Thyroid gland (tissue), 4 donors: ENCODE measurements around the gene CAPN1. TPM values are rescaled to one million over a fixed set of nuclear protein-coding genes. Genes with fewer than 3 reads are reported as not detected.

Source experiments
- DNase-seq, 2 donors: peaks; one replicate each; pipeline ENCODE4 v3.0.0-alpha.2; 2019
- H3K27ac ChIP-seq, 3 donors: fragments of 200-600 bp; sonication (generic); 1 replicate in 2 of 3; 2 replicates in 1 of 3; pipeline ENCODE4 v1.5.1; 2016 to 2019; ENCODE audit warnings: mild to moderate bottlenecking in 1 of 3, moderate library complexity in 1 of 3
- H3K27me3 ChIP-seq: fragments of 200-600 bp; sonication (generic); one replicate; pipeline ENCODE4 v1.5.1; 2019
- H3K36me3 ChIP-seq, 2 donors: fragments of 200-600 bp; sonication (generic); one replicate each; pipeline ENCODE4 v1.5.1; 2016 to 2019
- H3K4me1 ChIP-seq, 2 donors: fragments of 200-600 bp; sonication (generic); one replicate each; pipeline ENCODE4 v1.5.1; 2017 to 2019
- H3K4me3 ChIP-seq, 3 donors: fragments of 200-600 bp; sonication (generic); replicated peaks in 1 of 3; 1 replicate in 2 of 3; 2 replicates in 1 of 3; pipeline ENCODE4 v1.5.1; 2016; ENCODE audit warnings: mild to moderate bottlenecking in 1 of 3
- H3K9me3 ChIP-seq: fragments of 200-600 bp; sonication (generic); one replicate; pipeline ENCODE4 v1.5.1; 2017
- POLR2A ChIP-seq, 2 donors: fragments of 450-650 bp; IDR thresholded peaks; one replicate each; pipeline ENCODE4 v1.6.1; 2017; ENCODE audit warnings: antibody characterized with exemption in 2 of 2, mild to moderate bottlenecking in 2 of 2, moderate library complexity in 1 of 2
- WGBS, 2 donors: methylation state at CpG; one replicate each; pipeline ENCODE4 v1.1.5; 2017; 5-methylcytosine and 5-hydroxymethylcytosine counted together
- intact Hi-C: fragments of 100-400 bp; cut with DNase I; formaldehyde crosslinking; loops from one replicate; pipeline ENCODE4 v1.15.1; 2023
- total RNA-seq, 4 donors: library from RNA; depleted of rRNA; stranded (reverse); fragments of >200 nt; gene quantifications; one replicate each; pipeline ENCODE4 v1.2.3, GENCODE V29; 2016
- TF ChIP-seq, protein P1 (sequence below), 6 experiments: fragments of 200-600 bp in 3 of 6; fragments of 450-650 bp in 3 of 6; sonication (generic) in 3 of 6; IDR thresholded peaks; one replicate each; pipeline ENCODE4 v1.5.1; 2016 to 2019; ENCODE audit warnings: antibody characterized with exemption in 6 of 6, mild to moderate bottlenecking in 2 of 6, inconsistent platforms in 1 of 6, moderate library complexity in 1 of 6

Gene CAPN1
- total RNA-seq, 4 donors from 2014 or later: 265 to 519 (median 340) TPM

DNA sequence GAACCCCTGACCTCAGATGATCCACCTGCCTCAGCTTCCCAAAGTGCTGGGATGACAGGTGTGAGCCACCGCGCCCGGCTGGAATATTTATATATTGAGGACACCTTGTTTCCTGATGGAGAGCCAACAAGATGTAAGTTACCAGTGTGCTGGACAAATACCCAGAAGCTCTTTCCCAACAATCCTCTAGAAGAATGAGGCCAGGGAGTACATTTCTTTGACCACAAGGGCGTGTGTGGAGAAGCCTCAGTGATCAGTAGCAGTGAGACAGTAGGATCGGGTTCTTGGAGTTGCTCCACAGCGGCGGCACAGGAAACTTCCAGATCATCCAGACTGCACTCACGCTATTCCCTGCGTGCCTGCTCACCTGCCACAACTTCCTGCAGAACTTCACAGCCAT, 69.7 kb downstream of the CAPN1 start:
- H3K27ac ChIP-seq: no peak overlapping the region
- no peak for DNase-seq
- peaks cover 17 to 23% of the 10 kb centered on the region in 2 donors for H3K4me1 ChIP-seq
- H3K4me3 ChIP-seq: no peak overlapping the region
- no peak for TF ChIP-seq POLR2A (IDR thresholded peaks at IDR 0.05)
- TF ChIP-seq, protein P1, sequence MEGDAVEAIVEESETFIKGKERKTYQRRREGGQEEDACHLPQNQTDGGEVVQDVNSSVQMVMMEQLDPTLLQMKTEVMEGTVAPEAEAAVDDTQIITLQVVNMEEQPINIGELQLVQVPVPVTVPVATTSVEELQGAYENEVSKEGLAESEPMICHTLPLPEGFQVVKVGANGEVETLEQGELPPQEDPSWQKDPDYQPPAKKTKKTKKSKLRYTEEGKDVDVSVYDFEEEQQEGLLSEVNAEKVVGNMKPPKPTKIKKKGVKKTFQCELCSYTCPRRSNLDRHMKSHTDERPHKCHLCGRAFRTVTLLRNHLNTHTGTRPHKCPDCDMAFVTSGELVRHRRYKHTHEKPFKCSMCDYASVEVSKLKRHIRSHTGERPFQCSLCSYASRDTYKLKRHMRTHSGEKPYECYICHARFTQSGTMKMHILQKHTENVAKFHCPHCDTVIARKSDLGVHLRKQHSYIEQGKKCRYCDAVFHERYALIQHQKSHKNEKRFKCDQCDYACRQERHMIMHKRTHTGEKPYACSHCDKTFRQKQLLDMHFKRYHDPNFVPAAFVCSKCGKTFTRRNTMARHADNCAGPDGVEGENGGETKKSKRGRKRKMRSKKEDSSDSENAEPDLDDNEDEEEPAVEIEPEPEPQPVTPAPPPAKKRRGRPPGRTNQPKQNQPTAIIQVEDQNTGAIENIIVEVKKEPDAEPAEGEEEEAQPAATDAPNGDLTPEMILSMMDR (IDR thresholded peaks at IDR 0.05): no peak
- no peaks in the 10 kb centered on the region for H3K9me3 ChIP-seq
- WGBS, 2 donors: 88 to 93% methylated on average over 9 of the region's 9 CpGs
- no peaks in the 10 kb centered on the region for H3K36me3 ChIP-seq
- H3K27me3 ChIP-seq: no peaks in the 10 kb centered on the region
- intact Hi-C loops: no loop called here

DNA sequence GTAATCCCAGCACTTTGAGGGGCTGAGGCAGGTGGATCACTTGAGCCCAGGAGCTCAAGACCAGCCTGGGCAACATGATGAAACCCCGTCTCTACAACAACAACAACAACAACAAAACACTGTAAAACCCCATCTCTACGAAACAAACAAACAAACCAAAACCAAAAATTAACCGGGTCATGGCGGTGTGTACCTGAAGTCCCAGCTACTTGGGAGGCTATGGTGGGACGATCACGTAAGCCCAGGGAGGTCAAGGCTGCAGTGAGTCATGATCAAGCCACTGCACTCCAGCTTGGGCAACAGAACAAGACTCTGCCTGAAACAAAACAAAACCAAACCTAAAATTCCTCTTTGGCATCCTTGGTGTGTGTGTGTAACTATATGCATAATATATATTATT, 73.0 kb downstream of the CAPN1 start:
- no peak for TF ChIP-seq POLR2A (IDR thresholded peaks at IDR 0.05)
- TF ChIP-seq, protein P1 (IDR thresholded peaks at IDR 0.05): no peak
- no peak overlapping the region for H3K4me3 ChIP-seq
- intact Hi-C loops: no loop called here
- no peak overlapping the region for H3K27ac ChIP-seq
- DNase-seq: no peak
- no peaks in the 10 kb centered on the region for H3K36me3 ChIP-seq
- no peaks in the 10 kb centered on the region for H3K4me1 ChIP-seq
- H3K9me3 ChIP-seq: no peaks in the 10 kb centered on the region
- 85 to 88% methylated on average over 6 of the region's 6 CpGs for WGBS, 2 donors
- H3K27me3 ChIP-seq: no peaks in the 10 kb centered on the region

DNA sequence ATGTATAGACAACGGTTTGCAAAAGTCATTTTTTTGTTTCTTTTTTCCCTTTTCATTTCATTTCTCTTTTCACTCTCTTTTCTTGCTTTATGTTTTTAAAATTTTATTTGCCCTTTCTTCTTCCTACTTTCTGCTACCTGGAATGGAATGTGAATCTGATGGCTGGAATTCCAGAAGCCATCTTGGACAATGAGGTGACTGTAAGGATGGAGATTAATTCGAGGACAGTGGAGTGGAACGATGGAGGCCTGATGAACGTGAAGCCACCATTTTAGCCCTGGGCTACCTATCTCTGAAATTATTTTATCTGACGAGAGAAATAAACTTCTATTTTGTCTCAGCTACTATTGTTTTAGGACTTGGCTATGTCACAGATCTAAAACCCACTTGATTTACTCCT, 77.3 kb downstream of the CAPN1 start:
- WGBS, 2 donors: 83 to 88% methylated on average over 5 of the region's 5 CpGs
- Histone ChIP-seq H3K4me3 (no peak overlapping the region), H3K27me3 (no peaks in the 10 kb centered on the region), H3K36me3 (no peaks in the 10 kb centered on the region), H3K9me3 (no peaks in the 10 kb centered on the region), H3K27ac (no peak overlapping the region), H3K4me1 (peaks cover 13 to 14% of the 10 kb centered on the region in 2 donors)
- DNase-seq: no peak
- TF ChIP-seq, protein P1 (IDR thresholded peaks at IDR 0.05): no peak
- TF ChIP-seq POLR2A (IDR thresholded peaks at IDR 0.05): no peak
- intact Hi-C loops: no loop called here

DNA sequence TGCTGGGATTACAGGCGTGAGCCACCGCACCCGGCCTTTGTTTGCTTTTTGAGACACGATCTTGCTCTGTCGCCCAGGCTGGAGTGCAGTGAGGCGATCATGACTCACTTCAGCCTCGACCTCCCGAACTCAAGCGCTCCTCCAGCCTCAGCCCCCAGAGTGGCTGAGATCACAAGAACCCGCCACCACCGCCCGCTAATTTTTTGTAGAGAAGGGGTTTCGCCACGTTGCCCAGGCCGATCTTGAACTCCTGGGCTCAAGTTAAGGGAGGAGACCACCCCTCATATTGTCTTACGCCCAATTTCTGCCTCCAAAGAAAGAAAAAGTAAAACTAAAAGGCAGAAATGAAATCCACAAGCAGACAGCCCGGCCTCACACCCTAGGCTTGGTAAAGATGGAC, 78.6 kb downstream of the CAPN1 start:
- Histone ChIP-seq H3K9me3 (no peaks in the 10 kb centered on the region), H3K4me1 (peaks cover 13 to 14% of the 10 kb centered on the region in 2 donors), H3K27ac (no peak overlapping the region), H3K27me3 (no peaks in the 10 kb centered on the region), H3K36me3 (no peaks in the 10 kb centered on the region), H3K4me3 (no peak overlapping the region)
- DNase-seq: no peak
- TF ChIP-seq, protein P1 (IDR thresholded peaks at IDR 0.05): no peak
- no peak for TF ChIP-seq POLR2A (IDR thresholded peaks at IDR 0.05)
- 96 to 97% methylated on average over 17 of the region's 17 CpGs for WGBS, 2 donors
- intact Hi-C loops: no loop called here

DNA sequence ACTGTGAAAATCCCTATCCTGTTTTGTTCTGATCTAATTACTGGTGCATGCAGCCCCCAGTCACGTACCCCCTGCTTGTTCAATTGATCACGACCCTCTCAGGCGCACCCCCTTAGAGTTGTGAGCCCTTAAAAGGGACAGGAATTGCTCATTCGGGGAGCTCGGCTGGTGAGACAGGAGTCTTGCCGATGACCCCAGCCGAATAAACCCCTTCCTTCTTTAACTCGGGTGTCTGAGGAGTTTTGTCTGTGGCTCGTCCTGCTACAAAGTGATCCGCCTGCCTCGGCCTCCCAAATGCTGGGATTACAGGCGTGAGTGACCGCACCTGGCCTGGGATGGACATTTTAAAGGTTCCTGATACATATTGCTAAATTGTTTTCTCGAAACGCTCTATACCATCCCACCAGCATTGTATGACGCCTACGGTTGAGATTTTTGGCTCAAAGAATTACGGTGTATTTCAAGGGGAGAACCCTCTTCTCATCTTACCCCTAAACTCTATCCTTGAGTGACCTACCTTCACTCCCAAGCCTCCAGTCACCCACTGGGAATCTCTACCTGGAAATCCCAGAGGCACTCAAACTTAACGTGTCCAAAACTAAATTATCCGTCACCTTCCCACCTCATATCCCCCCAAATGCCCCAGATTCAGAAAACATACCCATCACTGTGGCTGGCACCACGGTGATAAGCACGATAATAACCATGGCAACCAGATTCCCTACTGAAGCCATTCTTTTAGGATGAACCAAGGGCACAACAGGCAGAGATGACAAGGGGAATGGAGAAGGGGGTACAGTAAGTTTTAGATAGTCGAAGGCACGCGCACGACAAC, 79.2 kb downstream of the CAPN1 start:
- intact Hi-C loops: no loop called here
- Histone ChIP-seq H3K36me3 (no peaks in the 10 kb centered on the region), H3K9me3 (no peaks in the 10 kb centered on the region), H3K4me1 (peaks cover 13 to 14% of the 10 kb centered on the region in 2 donors), H3K27ac (peak overlapping the region; percentile 43 to 94 (median 80)), H3K4me3 (peak overlapping the region in 2 of 3 donors; percentile 24 to 51), H3K27me3 (no peaks in the 10 kb centered on the region)
- 65 to 66% methylated on average over 26 of the region's 26 CpGs for WGBS, 2 donors
- no peak for DNase-seq
- TF ChIP-seq, protein P1 (IDR thresholded peaks at IDR 0.05): no peak
- no peak for TF ChIP-seq POLR2A (IDR thresholded peaks at IDR 0.05)
